Stimulated activated naive CD8-positive, alpha-beta T cell treated with anti-CD3 and anti-CD28 coated beads, Interleukin-15, Interleukin-2, amounts not matched to agents 100 ng/mL and 50 ng/mL, for 24 hours (primary cell): ENCODE results near the gene MRAP.
"Not testable (repeated sequence)": the region's sequence is repeated elsewhere in the genome, so short reads cannot be mapped to it uniquely, and the experiment has no call there.

Source experiments
- H3K27ac Mint-ChIP-seq: one replicate; pipeline ENCODE4 v1.8.0; 2021; ENCODE audit warnings: mild to moderate bottlenecking, mixed read lengths
- H3K27me3 Mint-ChIP-seq: one replicate; pipeline ENCODE4 v1.8.0; 2021; ENCODE audit warnings: mixed read lengths
- H3K36me3 Mint-ChIP-seq: one replicate; pipeline ENCODE4 v1.8.0; 2021; ENCODE audit warnings: low read depth, mixed read lengths
- H3K4me1 Mint-ChIP-seq: one replicate; pipeline ENCODE4 v1.8.0; 2021; ENCODE audit warnings: low read depth, mixed read lengths
- H3K4me3 Mint-ChIP-seq: one replicate; pipeline ENCODE4 v1.8.0; 2021; ENCODE audit warnings: mild to moderate bottlenecking, mixed read lengths
- H3K9me3 Mint-ChIP-seq: one replicate; pipeline ENCODE4 v1.8.0; 2021; ENCODE audit warnings: mixed read lengths

MRAP gene

DNA sequence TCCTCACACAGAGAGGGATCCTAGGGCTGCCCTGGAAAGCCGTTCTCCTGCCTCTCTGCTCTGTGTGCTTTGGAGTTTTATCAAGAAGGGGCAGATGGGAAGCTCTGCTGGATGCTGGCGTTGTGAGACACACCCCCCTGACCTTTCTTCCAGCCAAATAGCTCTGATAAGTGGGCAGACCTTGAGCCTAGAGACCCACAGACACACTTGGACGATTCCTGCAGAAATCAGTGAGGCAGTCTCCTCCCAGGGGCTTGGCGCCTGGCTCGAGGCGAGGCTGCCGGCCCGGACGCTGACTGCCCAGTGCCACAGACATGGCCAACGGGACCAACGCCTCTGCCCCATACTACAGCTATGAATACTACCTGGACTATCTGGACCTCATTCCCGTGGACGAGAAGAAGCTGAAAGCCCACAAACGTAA lies at the start of gene MRAP:
MRAP (plus strand) TSS at position 198 of the 424 bp plus-strand sequence; CDS start at position 315, 117 bp downstream.
- Mint-ChIP-seq H3K27me3 (no peaks in the 10 kb centered on the region), H3K27ac (no peak within 1 kb of the TSS), H3K4me3 (no peak within 1 kb of the TSS), H3K9me3 (no peaks in the 10 kb centered on the region), H3K4me1 (no peaks in the 10 kb centered on the region), H3K36me3 (peaks cover 28% of the 10 kb centered on the region)

DNA sequence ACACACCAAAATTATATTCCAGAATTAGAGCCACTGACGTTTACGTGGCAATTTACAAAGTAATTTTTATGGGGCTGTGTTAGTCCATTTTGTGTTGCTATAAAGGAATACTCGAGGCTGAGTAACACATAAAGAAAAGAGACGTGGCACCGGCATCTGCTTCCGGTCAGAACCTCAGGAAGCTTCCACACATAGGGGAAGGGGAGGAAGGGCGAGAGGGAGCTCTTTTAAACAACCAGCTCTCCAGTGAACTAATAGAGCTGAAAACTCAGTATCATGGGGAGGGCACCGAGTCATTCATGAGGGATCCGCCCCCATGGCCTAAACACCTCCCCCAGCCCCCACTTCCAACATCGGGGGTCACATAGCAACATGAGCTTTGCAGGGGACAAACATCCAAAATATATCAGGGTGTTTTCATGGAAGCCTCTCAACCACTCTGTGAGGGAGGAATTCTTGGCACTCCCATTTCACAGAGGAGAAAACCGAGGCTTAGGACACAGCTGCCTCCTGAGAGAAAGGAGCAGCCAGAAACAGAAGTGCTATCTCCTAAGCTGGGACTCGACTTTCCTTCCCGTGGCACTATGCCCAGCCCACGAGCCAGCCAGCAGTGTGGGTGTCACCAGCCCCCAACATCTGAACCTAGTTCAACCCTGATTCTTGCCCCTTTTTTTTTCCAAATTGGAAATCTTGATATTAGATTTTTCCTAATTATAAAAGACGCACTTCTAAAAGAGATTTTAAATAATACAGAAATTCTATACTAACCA lies 49.0 kb upstream of the MRAP start:
- Mint-ChIP-seq H3K4me3 (no peak overlapping the region), H3K4me1 (no peaks in the 10 kb centered on the region), H3K36me3 (no peaks in the 10 kb centered on the region), H3K27ac (no peak overlapping the region), H3K27me3 (peaks cover 16% of the 10 kb centered on the region), H3K9me3 (peaks cover 10% of the 10 kb centered on the region)

DNA sequence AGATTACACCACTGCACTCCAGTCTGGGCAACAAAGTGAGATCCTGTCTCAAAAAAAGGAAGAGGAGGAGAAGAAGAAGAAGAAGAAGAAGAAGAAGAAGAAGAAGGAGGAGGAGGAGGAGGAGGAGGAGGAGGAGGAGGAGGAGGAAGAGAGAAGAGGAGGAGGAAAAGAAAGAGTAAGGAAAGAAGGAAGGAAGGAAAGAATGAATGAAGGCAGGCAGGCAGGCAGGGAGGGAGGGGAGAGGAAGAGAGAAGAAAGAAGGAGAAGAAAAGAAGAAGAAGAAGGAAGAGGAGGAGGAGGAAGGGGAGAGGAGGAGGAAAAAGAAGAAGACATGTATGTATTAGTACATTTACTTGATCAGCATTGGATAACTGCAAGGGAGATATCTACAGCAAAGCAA lies 46.5 kb upstream of the MRAP start:
- peaks cover 10% of the 10 kb centered on the region for H3K9me3 Mint-ChIP-seq
- no peak overlapping the region for H3K27ac Mint-ChIP-seq
- H3K36me3 Mint-ChIP-seq, result no peaks in the 10 kb centered on the region
- H3K4me1 Mint-ChIP-seq, result no peaks in the 10 kb centered on the region
- no peak overlapping the region for H3K4me3 Mint-ChIP-seq
- peaks cover 12% of the 10 kb centered on the region for H3K27me3 Mint-ChIP-seq

DNA sequence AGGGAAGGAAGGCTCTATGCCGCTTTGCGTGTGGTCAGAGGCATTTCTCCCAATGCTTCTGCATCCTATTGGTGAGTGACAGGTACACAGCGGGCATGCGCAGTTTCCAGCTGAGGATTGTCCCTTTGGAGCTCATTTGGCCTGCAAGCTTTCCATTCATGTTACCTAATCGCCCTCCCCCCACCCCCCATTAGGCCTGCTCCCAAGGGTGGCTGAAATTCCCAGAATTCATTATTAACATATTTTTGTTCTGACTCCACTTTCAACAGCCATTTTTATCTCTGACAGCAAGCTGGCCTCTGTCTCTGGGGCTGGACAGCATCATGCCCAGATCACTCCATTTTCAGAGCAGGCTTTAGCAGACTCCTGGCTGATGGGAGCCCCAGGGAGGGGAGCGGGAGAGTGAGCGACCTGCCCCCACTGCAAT lies 45.4 kb upstream of the MRAP start:
- H3K36me3 Mint-ChIP-seq, result no peaks in the 10 kb centered on the region
- H3K9me3 Mint-ChIP-seq, result peaks cover 10% of the 10 kb centered on the region
- H3K4me3 Mint-ChIP-seq, result no peak overlapping the region
- H3K27ac Mint-ChIP-seq, result no peak overlapping the region
- peaks cover 10% of the 10 kb centered on the region for H3K27me3 Mint-ChIP-seq
- no peaks in the 10 kb centered on the region for H3K4me1 Mint-ChIP-seq

DNA sequence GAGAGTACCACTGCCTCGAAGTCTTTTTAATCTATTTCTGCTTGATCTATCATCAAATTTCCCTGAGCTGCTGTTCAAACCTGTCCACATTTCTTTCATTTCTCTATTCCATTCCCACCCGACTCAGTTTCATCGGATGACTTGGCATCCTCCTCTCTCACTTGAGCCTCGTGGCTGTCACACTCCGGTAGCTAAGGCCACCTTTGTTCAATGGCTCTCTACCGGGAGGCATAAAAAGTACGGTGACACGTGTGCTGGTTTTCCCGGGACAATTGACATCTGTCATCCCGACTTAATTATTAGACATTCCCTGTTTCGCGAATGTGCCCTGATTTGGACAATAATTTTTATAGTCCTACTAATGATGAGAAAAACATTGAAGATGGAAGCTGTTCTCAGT lies 42.4 kb upstream of the MRAP start:
- peaks cover 2% of the 10 kb centered on the region for H3K9me3 Mint-ChIP-seq
- H3K27ac Mint-ChIP-seq, result no peak overlapping the region
- H3K4me1 Mint-ChIP-seq, result no peaks in the 10 kb centered on the region
- H3K27me3 Mint-ChIP-seq, result peaks cover 5% of the 10 kb centered on the region
- H3K4me3 Mint-ChIP-seq, result no peak overlapping the region
- no peaks in the 10 kb centered on the region for H3K36me3 Mint-ChIP-seq

DNA sequence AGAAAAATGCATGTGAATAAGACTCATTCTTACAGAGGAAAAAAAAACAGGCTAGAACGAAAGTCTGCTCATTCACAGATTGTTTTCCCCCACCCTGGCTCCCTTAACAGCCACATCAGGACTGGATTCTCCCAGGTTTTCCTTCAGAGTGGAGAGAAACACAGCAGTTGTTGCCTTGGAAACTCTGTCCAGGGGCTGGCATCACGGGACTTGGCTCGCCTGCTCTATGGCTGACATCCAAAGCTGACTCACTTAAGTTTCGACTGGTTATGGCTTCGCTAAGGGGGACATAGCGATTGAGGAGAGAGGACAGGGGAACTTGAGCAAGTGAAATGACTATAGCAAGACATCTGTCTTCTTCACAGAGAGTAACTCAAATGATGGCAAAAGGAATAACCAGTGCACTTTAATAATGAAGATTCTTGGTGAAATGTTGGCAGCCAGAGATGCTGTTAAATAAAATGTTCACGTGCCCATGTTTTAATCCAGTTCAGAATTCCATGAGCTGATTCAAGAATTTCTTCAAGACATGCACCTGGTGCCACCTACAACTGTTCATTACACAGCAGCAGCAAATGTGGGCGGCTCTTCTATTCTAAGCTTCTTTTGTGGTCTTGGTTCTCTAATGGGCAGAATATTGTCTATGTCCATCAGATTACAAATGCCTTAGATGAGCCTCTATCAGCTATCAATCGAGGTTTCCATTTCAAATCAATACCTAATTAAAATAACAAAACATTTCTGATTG lies 41.6 kb upstream of the MRAP start:
- Mint-ChIP-seq H3K4me1 (no peaks in the 10 kb centered on the region), H3K9me3 (no peaks in the 10 kb centered on the region), H3K36me3 (no peaks in the 10 kb centered on the region), H3K27me3 (no peaks in the 10 kb centered on the region), H3K27ac (no peak overlapping the region), H3K4me3 (no peak overlapping the region)

DNA sequence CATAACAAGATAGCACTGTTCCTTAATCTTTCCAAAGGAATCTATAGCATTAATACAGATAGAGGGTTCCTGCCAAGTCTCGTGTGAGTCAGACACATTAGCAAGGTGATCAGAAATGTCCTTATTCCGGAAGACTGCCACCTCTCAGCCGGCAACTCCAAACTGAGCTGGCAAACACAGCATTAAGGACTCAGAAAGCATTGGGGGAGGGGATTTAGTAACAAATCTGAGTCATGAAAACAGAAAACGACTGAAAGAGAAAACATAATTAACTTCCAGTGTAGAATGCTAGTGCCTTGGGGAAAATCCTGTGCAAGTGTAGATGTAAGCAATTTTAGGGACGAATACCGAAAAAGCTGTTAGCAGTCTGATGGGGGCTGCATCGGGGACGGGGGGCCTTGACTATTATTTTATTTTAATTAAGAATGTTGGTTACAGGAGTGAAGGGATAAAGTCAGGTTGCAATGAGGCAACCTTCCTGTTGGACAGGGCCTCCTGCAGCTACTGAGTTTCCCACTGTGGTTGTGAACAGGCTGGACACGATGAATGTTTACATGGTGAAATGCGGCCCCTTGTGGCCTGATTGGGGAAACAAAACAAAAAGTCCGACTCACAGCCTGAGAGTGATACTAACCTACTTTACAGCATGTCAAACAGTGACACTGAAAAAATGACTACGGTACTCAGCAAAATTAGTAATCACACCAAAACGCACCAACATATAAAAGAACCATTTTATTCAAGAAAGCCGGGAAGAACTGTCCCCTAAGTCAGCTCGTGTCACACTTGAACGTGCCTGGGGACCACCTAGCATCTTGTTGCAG lies 40.5 kb upstream of the MRAP start:
- H3K36me3 Mint-ChIP-seq, result no peaks in the 10 kb centered on the region
- H3K27me3 Mint-ChIP-seq, result no peaks in the 10 kb centered on the region
- no peak overlapping the region for H3K27ac Mint-ChIP-seq
- no peak overlapping the region for H3K4me3 Mint-ChIP-seq
- H3K4me1 Mint-ChIP-seq, result no peaks in the 10 kb centered on the region
- H3K9me3 Mint-ChIP-seq, result no peaks in the 10 kb centered on the region

DNA sequence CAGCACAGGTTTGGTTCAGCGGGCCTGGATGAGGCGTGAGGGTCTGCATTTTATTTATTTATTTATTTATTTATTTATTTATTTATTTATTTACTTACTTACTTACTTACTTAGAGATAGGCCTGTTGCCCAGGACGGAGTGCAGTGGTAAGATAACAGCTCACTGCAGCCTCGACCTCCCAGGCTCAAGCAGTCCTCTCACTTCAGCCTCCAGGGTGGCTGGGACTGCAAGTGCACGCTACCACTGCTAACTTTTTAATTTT lies 39.9 kb upstream of the MRAP start:
- not testable (repeated sequence) for H3K4me3 Mint-ChIP-seq, H3K27ac Mint-ChIP-seq, H3K36me3 Mint-ChIP-seq, H3K4me1 Mint-ChIP-seq, H3K9me3 Mint-ChIP-seq, H3K27me3 Mint-ChIP-seq

DNA sequence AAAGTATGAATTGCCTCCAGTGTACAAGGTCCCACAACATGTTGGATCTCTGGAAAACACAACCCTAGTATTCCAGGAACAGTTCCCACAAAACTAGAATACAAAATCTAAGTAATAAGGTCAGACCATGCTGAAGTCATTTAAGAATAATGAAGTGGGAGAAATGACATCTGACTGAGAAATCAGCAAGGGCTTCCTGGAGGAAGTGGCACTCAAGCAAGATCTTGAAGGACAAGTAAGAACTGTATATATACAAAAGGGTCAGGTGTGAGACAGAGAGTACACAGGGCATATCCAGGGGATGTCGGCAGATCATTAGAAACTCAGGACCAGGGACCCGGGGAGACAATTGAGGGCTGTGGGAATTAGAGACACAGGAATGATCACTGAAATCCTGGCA lies 38.5 kb upstream of the MRAP start:
- Mint-ChIP-seq H3K4me1 (no peaks in the 10 kb centered on the region), H3K27me3 (no peaks in the 10 kb centered on the region), H3K4me3 (no peak overlapping the region), H3K27ac (no peak overlapping the region), H3K9me3 (no peaks in the 10 kb centered on the region), H3K36me3 (no peaks in the 10 kb centered on the region)

DNA sequence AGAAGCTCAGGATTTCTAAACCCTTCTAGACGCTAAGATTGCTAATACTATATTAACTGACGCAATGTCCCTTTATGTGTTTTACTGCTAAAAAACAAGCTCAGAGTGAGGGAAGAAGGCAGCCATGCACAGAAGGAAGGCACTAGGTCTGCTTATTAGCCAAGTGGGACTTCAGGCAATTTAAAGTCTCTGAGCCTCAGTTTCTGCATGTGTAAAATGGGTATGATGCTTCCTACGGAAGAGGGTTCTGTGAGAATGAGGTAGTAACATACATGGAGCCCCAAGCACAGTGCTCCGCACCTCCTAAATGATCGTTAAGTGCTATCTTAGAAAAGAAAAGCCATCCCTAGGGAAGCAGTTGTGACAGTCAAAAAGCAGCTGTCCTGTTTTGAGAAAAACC lies 36.7 kb upstream of the MRAP start:
- Mint-ChIP-seq H3K4me1 (no peaks in the 10 kb centered on the region), H3K27me3 (no peaks in the 10 kb centered on the region), H3K36me3 (peaks cover 7% of the 10 kb centered on the region), H3K9me3 (no peaks in the 10 kb centered on the region), H3K27ac (no peak overlapping the region), H3K4me3 (no peak overlapping the region)

DNA sequence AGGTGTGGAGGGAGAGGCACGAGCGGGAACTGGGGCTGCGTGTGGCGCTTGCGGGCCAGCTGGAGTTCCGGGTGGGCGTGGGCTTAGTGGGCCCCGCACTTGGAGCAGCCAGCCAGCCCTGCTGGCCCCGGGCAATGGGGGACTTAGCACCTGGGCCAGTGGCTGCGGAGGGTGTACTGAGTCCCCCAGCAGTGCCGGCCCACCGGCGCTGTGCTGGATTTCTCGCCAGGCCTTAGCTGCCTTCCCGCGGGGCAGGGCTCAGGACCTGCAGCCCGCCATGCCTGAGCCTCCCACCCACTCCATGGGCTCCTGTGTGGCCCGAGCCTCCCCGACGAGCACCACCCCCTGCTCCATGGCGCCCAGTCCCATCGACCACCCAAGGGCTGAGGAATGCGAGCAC lies 33.3 kb upstream of the MRAP start:
- not testable (repeated sequence) for H3K4me3 Mint-ChIP-seq, H3K27ac Mint-ChIP-seq, H3K4me1 Mint-ChIP-seq, H3K27me3 Mint-ChIP-seq, H3K9me3 Mint-ChIP-seq
- peaks cover 32% of the 10 kb centered on the region for H3K36me3 Mint-ChIP-seq

DNA sequence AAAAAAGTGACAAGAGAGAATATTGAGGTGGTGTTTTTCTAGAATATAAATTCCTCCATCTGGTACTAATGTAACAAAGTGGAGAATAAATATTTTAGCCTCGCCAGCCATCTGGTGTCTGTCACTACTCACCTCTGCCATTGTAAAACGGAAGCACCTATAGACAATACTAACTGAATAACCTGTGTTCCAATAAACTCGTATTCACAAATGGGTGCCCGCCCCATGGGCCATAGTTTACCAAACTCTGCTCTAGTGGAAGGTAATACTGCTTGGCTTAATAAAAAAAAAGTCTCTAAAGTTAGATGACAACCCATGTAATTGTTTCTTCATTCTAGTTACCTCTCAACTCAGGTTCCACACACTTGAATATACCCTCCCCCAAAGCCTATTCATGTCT lies 27.9 kb upstream of the MRAP start:
- Mint-ChIP-seq H3K27ac (no peak overlapping the region), H3K4me3 (no peak overlapping the region), H3K36me3 (peaks cover 48% of the 10 kb centered on the region), H3K27me3 (no peaks in the 10 kb centered on the region), H3K4me1 (no peaks in the 10 kb centered on the region), H3K9me3 (no peaks in the 10 kb centered on the region)

DNA sequence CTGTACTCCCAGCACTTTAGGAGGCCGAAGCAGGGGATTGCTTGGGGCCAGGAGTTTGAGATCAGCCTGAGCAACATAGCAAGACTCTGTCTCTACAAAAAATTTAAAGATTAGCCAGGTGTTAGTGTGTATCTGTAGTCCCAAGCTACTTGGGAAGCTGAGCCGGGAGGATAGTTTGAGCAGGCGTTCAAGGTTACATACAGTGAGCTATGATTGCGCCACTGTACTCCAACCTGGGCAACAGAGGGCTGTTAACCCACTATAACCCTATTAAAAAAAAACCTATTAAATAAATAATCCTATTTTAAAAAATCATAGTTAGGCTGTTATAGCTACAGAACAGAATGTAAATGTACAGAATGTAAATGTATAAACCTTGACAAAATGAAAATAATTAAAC lies 22.0 kb upstream of the MRAP start:
- H3K27me3 Mint-ChIP-seq, result no peaks in the 10 kb centered on the region
- H3K4me1 Mint-ChIP-seq, result peaks cover 29% of the 10 kb centered on the region
- H3K4me3 Mint-ChIP-seq, result no peak overlapping the region
- no peaks in the 10 kb centered on the region for H3K9me3 Mint-ChIP-seq
- peaks cover 13% of the 10 kb centered on the region for H3K36me3 Mint-ChIP-seq
- H3K27ac Mint-ChIP-seq, result no peak overlapping the region

DNA sequence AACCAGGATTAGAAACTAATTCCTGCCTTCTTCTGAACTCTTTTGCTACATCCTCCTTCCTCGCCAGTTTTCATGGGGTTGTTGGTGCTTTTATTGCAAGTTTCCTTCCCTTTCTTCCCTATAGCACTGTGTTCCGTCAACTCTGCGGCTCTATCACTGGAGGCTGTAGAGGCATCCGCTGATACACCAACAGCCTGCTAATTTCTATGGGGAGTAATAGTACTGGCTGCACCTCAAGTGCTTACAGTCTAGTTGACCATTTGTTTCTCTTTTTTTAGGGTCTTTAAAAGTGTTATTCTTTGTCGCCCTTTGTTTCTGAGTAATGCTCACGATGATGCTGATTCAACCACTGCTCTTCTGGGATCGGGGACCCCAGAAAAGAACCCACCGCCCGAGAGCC lies 20.6 kb upstream of the MRAP start:
- Mint-ChIP-seq H3K9me3 (no peaks in the 10 kb centered on the region), H3K36me3 (peaks cover 15% of the 10 kb centered on the region), H3K27me3 (no peaks in the 10 kb centered on the region), H3K4me3 (peak overlapping the region; percentile 99), H3K4me1 (peaks cover 29% of the 10 kb centered on the region), H3K27ac (peak overlapping the region; percentile 98)
